CD4-positive, alpha-beta T cell treated with Interleukin-17A for 1 hour (primary cell): Measurements from ENCODE around the gene DNAH9.

Experiments
- DNase-seq: peaks from one replicate; pipeline ENCODE4 v3.0.0-alpha.2; 2020

Gene DNAH9

GRCh38 chr17:11991461-11991860, 393.2 kb downstream of the DNAH9 start:
- no peak for DNase-seq

GRCh38 chr17:11996722-11997146, 398.5 kb downstream of the DNAH9 start:
- DNase-seq, result peak; percentile 59

DNA sequence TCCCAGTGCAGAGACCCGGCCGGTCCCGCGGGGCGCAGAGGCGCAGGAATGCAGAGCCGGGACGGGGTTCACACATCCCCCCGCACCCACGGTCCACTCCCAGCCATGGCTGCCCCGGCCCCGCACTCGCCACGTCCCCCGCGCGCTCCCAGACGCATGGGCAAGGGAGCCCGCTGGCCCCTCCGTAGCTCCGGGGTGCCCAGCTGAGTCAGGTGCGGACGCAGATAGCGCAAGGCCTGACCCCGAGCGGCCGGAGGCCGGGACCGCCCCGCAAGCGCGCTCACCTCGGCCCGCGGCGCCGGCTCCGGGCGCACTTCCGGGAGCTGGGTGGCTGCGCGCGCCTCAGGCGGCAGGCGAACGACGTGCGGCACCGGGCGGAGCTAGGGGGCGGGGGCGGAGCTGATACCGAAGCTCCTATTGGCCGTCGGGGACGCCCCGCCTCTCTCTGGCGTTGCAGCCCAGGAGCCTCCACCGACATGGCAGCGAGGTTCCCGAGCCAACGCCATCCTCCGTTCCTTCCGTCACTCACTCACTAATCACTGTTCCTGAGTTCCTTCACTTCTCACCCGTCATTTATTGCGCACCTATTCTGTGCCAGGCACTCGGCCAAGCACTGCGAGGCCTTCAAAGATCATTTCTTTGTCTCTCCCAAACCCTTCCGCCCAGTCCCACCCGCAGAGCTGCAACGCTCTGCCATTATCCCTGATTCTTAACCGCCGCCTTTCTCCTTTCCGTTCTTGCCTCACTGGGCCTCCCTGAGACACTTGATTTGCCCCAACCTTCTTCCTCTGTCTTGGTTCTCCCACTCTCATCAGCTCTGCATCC, 399.1 kb downstream of the DNAH9 start, which contains the start of gene ZNF18:
TSS of gene ZNF18 (minus strand) at position 329 of the 825 bp plus-strand sequence. CDS start 4,646 bp downstream, outside the sequence.
- DNase-seq, result peak; percentile 94

- DNase-seq, result no peak
Observed at GRCh38 chr17:11997972-11998233, 399.6 kb downstream of the DNAH9 start.

- DNase-seq, result no peak
Observed at GRCh38 chr17:11999696-12000095, 401.4 kb downstream of the DNAH9 start.

GRCh38 chr17:12007466-12007865, 409.2 kb downstream of the DNAH9 start:
- DNase-seq, result no peak
